WTC11 (cell line): ENCODE data around the gene TMEM9. TPM values are rescaled to one million over a fixed set of nuclear protein-coding genes. Genes with fewer than 3 reads are reported as not detected.
A peak's percentile ranks its signal among the peaks of the same experiment; 100 is the strongest.

Source experiments
- ATAC-seq: fragments of 200-7000 bp; cut with Tn5 transposase; 2 replicates; pipeline ENCODE4 v1.10.0; 2021; ENCODE audit warnings: mild to moderate bottlenecking, moderate library complexity
- CTCF ChIA-PET: fragments of 300-600 bp; sonication (Branson Sonifier 250); formaldehyde crosslinking; loops from one replicate; lab custom pipeline; 2021; ENCODE audit warnings: antibody characterized with exemption; lab: Charles Lee
- POLR2A ChIA-PET: fragments of 350-600 bp; sonication (Branson Sonifier 250); formaldehyde crosslinking; loops from one replicate; lab custom pipeline; 2021; ENCODE audit warnings: antibody characterized with exemption; lab: Charles Lee
- DNase-seq: peaks from one replicate; pipeline ENCODE4 v3.0.0; 2021; ENCODE audit warnings: low spot score
- H3K27ac Mint-ChIP-seq: 2 replicates; pipeline ENCODE4 v1.8.0; 2021; ENCODE audit warnings: mixed read lengths
- H3K27me3 Mint-ChIP-seq: 2 replicates; pipeline ENCODE4 v1.8.0; 2021; ENCODE audit warnings: low read depth, mild to moderate bottlenecking, moderate library complexity, mixed read lengths
- H3K36me3 Mint-ChIP-seq: 2 replicates; pipeline ENCODE4 v1.8.0; 2021; ENCODE audit warnings: mixed read lengths
- H3K4me1 Mint-ChIP-seq: 2 replicates; pipeline ENCODE4 v1.8.0; 2022; ENCODE audit warnings: mixed read lengths
- H3K4me3 Mint-ChIP-seq: 2 replicates; pipeline ENCODE4 v1.8.0; 2021; ENCODE audit warnings: mild to moderate bottlenecking, moderate library complexity, mixed read lengths
- H3K9me3 Mint-ChIP-seq: 2 replicates; pipeline ENCODE4 v1.8.0; 2021; ENCODE audit warnings: mixed read lengths
- ATF3 ChIP-seq: sonication (generic); formaldehyde crosslinking; conservative IDR thresholded peaks from 2 replicates; pipeline ENCODE4 v1.8.1; 2022; ENCODE audit warnings: mild to moderate bottlenecking, missing genetic modification reagents
- CREB1 ChIP-seq: sonication (generic); formaldehyde crosslinking; IDR thresholded peaks from 2 replicates; pipeline ENCODE4 v1.8.0; 2023; ENCODE audit warnings: mild to moderate bottlenecking, missing genetic modification reagents
- ETV6 ChIP-seq: sonication (generic); formaldehyde crosslinking; IDR thresholded peaks from 2 replicates; pipeline ENCODE4 v1.8.1; 2022; ENCODE audit warnings: mild to moderate bottlenecking, missing genetic modification reagents
- FOXJ3 ChIP-seq: sonication (generic); formaldehyde crosslinking; IDR thresholded peaks from 2 replicates; pipeline ENCODE4 v1.9.0; 2021; ENCODE audit warnings: missing genetic modification reagents, mild to moderate bottlenecking, borderline replicate concordance
- GABPB1 ChIP-seq: sonication (generic); formaldehyde crosslinking; IDR thresholded peaks from 2 replicates; pipeline ENCODE4 v1.8.1; 2023; ENCODE audit warnings: mild to moderate bottlenecking, missing genetic modification reagents
- JUN ChIP-seq: sonication (generic); formaldehyde crosslinking; IDR thresholded peaks from 2 replicates; pipeline ENCODE4 v1.8.0; 2023; ENCODE audit warnings: mild to moderate bottlenecking, missing genetic modification reagents
- NFYB ChIP-seq: sonication (generic); formaldehyde crosslinking; conservative IDR thresholded peaks from 2 replicates; pipeline ENCODE4 v1.8.0; 2022; ENCODE audit warnings: low read depth, missing genetic modification reagents
- NR3C1 ChIP-seq: sonication (generic); formaldehyde crosslinking; conservative IDR thresholded peaks from 2 replicates; pipeline ENCODE4 v1.8.1; 2023; ENCODE audit warnings: low read depth, mild to moderate bottlenecking, missing genetic modification reagents
- PRRX2 ChIP-seq: fragments of 250-450 bp; sonication (Bioruptor Pico); IDR thresholded peaks from 2 replicates; pipeline ENCODE4 v1.8.0; 2021; ENCODE audit warnings: mild to moderate bottlenecking
- RORB ChIP-seq: fragments of 250-450 bp; sonication (Bioruptor Pico); IDR thresholded peaks from 2 replicates; pipeline ENCODE4 v1.9.0; 2021; ENCODE audit warnings: mild to moderate bottlenecking
- TEAD1 ChIP-seq: sonication (generic); formaldehyde crosslinking; IDR thresholded peaks from 2 replicates; pipeline ENCODE4 v1.8.0; 2022; ENCODE audit warnings: mild to moderate bottlenecking, missing genetic modification reagents
- TP53 ChIP-seq: sonication (generic); formaldehyde crosslinking; IDR thresholded peaks from 2 replicates; pipeline ENCODE4 v1.8.1; 2023; ENCODE audit warnings: mild to moderate bottlenecking, missing genetic modification reagents
- total RNA-seq: library from RNA; stranded (reverse); gene quantifications from 3 replicates; pipeline ENCODE4 v1.2.3, GENCODE V29; 2021
- TF ChIP-seq, protein P1 (sequence below): sonication (generic); formaldehyde crosslinking; IDR thresholded peaks from 2 replicates; pipeline ENCODE4 v1.8.0; 2023; ENCODE audit warnings: missing genetic modification reagents
- TF ChIP-seq, protein P2 (sequence below): sonication (generic); formaldehyde crosslinking; IDR thresholded peaks from 2 replicates; pipeline ENCODE4 v1.8.0; 2023; ENCODE audit warnings: mild to moderate bottlenecking, missing genetic modification reagents
- TF ChIP-seq, protein P3 (sequence below): sonication (generic); formaldehyde crosslinking; IDR thresholded peaks from 2 replicates; pipeline ENCODE4 v1.8.0; 2022; ENCODE audit warnings: mild to moderate bottlenecking, missing genetic modification reagents
- TF ChIP-seq, protein P4 (sequence below): sonication (generic); formaldehyde crosslinking; IDR thresholded peaks from 2 replicates; pipeline ENCODE4 v1.8.1; 2023; ENCODE audit warnings: mild to moderate bottlenecking, missing genetic modification reagents, borderline replicate concordance
- TF ChIP-seq, protein P5 (sequence below): sonication (generic); formaldehyde crosslinking; IDR thresholded peaks from 2 replicates; pipeline ENCODE4 v1.8.1; 2023; ENCODE audit warnings: mild to moderate bottlenecking, moderate library complexity, missing genetic modification reagents
- TF ChIP-seq, protein P6 (sequence below): fragments of 200-600 bp; IDR thresholded peaks from 2 replicates; pipeline ENCODE4 v1.8.0; 2022; ENCODE audit warnings: antibody characterized with exemption

TMEM9 gene
- total RNA-seq, 1 experiment from 2014 or later: 97.5 TPM

- H3K4me1 Mint-ChIP-seq: peaks cover 19% of the 10 kb centered on the region
- no peak for DNase-seq
- ChIA-PET POLR2A (no interaction called here), CTCF (interaction anchor here (0.6 to 2.5 kb wide), 5 partner anchors 9 to 151 kb away, joined by 3 to 7 read pairs (median 5); no protein-coding TSS in a partner anchor)
- peaks cover 25% of the 10 kb centered on the region for H3K27me3 Mint-ChIP-seq
- no peak overlapping the region for H3K27ac Mint-ChIP-seq
- H3K36me3 Mint-ChIP-seq: no peaks in the 10 kb centered on the region
- TF ChIP-seq PRRX2: no peak
- TF ChIP-seq, protein P1, sequence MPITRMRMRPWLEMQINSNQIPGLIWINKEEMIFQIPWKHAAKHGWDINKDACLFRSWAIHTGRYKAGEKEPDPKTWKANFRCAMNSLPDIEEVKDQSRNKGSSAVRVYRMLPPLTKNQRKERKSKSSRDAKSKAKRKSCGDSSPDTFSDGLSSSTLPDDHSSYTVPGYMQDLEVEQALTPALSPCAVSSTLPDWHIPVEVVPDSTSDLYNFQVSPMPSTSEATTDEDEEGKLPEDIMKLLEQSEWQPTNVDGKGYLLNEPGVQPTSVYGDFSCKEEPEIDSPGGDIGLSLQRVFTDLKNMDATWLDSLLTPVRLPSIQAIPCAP (CRISPR knock-in tag): no peak
- no peak for TF ChIP-seq NFYB (CRISPR knock-in tag)
- TF ChIP-seq ATF3: no peak
- TF ChIP-seq, protein P2, sequence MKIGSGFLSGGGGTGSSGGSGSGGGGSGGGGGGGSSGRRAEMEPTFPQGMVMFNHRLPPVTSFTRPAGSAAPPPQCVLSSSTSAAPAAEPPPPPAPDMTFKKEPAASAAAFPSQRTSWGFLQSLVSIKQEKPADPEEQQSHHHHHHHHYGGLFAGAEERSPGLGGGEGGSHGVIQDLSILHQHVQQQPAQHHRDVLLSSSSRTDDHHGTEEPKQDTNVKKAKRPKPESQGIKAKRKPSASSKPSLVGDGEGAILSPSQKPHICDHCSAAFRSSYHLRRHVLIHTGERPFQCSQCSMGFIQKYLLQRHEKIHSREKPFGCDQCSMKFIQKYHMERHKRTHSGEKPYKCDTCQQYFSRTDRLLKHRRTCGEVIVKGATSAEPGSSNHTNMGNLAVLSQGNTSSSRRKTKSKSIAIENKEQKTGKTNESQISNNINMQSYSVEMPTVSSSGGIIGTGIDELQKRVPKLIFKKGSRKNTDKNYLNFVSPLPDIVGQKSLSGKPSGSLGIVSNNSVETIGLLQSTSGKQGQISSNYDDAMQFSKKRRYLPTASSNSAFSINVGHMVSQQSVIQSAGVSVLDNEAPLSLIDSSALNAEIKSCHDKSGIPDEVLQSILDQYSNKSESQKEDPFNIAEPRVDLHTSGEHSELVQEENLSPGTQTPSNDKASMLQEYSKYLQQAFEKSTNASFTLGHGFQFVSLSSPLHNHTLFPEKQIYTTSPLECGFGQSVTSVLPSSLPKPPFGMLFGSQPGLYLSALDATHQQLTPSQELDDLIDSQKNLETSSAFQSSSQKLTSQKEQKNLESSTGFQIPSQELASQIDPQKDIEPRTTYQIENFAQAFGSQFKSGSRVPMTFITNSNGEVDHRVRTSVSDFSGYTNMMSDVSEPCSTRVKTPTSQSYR: no peak
- no peak for TF ChIP-seq TP53
- TF ChIP-seq, protein P3, sequence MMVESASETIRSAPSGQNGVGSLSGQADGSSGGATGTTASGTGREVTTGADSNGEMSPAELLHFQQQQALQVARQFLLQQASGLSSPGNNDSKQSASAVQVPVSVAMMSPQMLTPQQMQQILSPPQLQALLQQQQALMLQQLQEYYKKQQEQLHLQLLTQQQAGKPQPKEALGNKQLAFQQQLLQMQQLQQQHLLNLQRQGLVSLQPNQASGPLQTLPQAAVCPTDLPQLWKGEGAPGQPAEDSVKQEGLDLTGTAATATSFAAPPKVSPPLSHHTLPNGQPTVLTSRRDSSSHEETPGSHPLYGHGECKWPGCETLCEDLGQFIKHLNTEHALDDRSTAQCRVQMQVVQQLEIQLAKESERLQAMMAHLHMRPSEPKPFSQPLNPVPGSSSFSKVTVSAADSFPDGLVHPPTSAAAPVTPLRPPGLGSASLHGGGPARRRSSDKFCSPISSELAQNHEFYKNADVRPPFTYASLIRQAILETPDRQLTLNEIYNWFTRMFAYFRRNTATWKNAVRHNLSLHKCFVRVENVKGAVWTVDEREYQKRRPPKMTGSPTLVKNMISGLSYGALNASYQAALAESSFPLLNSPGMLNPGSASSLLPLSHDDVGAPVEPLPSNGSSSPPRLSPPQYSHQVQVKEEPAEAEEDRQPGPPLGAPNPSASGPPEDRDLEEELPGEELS (CRISPR knock-in tag): no peak
- no peak for TF ChIP-seq TEAD1 (CRISPR knock-in tag)
- TF ChIP-seq ETV6: no peak
- TF ChIP-seq JUN: no peak
- TF ChIP-seq CREB1 (CRISPR knock-in tag): no peak
- TF ChIP-seq, protein P4, sequence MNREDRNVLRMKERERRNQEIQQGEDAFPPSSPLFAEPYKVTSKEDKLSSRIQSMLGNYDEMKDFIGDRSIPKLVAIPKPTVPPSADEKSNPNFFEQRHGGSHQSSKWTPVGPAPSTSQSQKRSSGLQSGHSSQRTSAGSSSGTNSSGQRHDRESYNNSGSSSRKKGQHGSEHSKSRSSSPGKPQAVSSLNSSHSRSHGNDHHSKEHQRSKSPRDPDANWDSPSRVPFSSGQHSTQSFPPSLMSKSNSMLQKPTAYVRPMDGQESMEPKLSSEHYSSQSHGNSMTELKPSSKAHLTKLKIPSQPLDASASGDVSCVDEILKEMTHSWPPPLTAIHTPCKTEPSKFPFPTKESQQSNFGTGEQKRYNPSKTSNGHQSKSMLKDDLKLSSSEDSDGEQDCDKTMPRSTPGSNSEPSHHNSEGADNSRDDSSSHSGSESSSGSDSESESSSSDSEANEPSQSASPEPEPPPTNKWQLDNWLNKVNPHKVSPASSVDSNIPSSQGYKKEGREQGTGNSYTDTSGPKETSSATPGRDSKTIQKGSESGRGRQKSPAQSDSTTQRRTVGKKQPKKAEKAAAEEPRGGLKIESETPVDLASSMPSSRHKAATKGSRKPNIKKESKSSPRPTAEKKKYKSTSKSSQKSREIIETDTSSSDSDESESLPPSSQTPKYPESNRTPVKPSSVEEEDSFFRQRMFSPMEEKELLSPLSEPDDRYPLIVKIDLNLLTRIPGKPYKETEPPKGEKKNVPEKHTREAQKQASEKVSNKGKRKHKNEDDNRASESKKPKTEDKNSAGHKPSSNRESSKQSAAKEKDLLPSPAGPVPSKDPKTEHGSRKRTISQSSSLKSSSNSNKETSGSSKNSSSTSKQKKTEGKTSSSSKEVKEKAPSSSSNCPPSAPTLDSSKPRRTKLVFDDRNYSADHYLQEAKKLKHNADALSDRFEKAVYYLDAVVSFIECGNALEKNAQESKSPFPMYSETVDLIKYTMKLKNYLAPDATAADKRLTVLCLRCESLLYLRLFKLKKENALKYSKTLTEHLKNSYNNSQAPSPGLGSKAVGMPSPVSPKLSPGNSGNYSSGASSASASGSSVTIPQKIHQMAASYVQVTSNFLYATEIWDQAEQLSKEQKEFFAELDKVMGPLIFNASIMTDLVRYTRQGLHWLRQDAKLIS: no peak
- TF ChIP-seq NR3C1 (CRISPR knock-in tag): no peak
- no peak overlapping the region for H3K4me3 Mint-ChIP-seq
- no peak for ATAC-seq
- H3K9me3 Mint-ChIP-seq: no peaks in the 10 kb centered on the region
Measured at GRCh38 chr1:201122321-201122957, 31.8 kb downstream of the TMEM9 start.

- TF ChIP-seq FOXJ3 (CRISPR knock-in tag): no peak
- no peak for TF ChIP-seq GABPB1 (CRISPR knock-in tag)
- TF ChIP-seq, protein P5, sequence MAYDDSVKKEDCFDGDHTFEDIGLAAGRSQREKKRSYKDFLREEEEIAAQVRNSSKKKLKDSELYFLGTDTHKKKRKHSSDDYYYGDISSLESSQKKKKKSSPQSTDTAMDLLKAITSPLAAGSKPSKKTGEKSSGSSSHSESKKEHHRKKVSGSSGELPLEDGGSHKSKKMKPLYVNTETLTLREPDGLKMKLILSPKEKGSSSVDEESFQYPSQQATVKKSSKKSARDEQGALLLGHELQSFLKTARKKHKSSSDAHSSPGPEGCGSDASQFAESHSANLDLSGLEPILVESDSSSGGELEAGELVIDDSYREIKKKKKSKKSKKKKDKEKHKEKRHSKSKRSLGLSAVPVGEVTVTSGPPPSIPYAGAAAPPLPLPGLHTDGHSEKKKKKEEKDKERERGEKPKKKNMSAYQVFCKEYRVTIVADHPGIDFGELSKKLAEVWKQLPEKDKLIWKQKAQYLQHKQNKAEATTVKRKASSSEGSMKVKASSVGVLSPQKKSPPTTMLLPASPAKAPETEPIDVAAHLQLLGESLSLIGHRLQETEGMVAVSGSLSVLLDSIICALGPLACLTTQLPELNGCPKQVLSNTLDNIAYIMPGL (CRISPR knock-in tag): 0 out of 2 replicates have a peak, but pooled peaks have one; percentile 49
- TF ChIP-seq, protein P6, sequence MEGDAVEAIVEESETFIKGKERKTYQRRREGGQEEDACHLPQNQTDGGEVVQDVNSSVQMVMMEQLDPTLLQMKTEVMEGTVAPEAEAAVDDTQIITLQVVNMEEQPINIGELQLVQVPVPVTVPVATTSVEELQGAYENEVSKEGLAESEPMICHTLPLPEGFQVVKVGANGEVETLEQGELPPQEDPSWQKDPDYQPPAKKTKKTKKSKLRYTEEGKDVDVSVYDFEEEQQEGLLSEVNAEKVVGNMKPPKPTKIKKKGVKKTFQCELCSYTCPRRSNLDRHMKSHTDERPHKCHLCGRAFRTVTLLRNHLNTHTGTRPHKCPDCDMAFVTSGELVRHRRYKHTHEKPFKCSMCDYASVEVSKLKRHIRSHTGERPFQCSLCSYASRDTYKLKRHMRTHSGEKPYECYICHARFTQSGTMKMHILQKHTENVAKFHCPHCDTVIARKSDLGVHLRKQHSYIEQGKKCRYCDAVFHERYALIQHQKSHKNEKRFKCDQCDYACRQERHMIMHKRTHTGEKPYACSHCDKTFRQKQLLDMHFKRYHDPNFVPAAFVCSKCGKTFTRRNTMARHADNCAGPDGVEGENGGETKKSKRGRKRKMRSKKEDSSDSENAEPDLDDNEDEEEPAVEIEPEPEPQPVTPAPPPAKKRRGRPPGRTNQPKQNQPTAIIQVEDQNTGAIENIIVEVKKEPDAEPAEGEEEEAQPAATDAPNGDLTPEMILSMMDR: peak; percentile 71
- no peak for TF ChIP-seq RORB (CRISPR knock-in tag)
- Mint-ChIP-seq H3K9me3 (no peaks in the 10 kb centered on the region), H3K36me3 (no peaks in the 10 kb centered on the region), H3K4me1 (peaks cover 10% of the 10 kb centered on the region), H3K27me3 (peaks cover 53% of the 10 kb centered on the region), H3K27ac (no peak overlapping the region), H3K4me3 (no peak overlapping the region)
- ATAC-seq (peak; percentile 74), DNase-seq (peak; percentile 77)
- ChIA-PET POLR2A (interaction anchor here (1.1 kb wide), 1 partner anchor 35 kb away, joined by 4 read pairs; the partner anchor contains the start of gene TMEM9), CTCF (interaction anchor here (0.6 to 2.5 kb wide), 72 partner anchors 8 to 561 kb away, joined by 3 to 76 read pairs (median 6); partner anchors contain the start of genes ASCL5, KIF14, KIF21B and TMEM9)
Measured at GRCh38 chr1:201119206-201120197, 34.8 kb downstream of the TMEM9 start.
